ENCODE data around the gene CENPB.

CENPB gene

DNA sequence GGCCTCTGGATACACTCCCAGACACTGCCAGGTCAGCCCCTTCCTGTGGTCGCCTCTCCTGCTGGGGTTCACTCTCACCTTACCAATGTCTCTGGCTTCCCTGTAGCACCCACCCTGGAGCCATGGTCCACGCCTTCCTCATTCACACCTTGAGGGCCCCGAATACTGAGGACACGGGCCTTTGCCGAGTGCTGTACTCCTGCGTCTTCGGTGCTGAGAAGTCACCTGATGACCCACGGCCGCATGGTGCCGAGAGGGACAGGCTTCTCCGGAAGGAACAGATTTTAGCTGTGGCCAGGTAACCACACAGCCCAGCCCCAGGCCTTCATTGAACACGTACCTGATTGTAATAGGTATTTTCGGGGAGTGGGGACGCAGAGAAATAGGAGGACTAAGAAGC is 35.5 kb upstream of the CENPB start:
- DNase-seq (ENCODE audit: low read depth): no peak
- no peak overlapping the region for H3K4me3 ChIP-seq (ENCODE audit: low read length)
- TF ChIP-seq, protein P1, sequence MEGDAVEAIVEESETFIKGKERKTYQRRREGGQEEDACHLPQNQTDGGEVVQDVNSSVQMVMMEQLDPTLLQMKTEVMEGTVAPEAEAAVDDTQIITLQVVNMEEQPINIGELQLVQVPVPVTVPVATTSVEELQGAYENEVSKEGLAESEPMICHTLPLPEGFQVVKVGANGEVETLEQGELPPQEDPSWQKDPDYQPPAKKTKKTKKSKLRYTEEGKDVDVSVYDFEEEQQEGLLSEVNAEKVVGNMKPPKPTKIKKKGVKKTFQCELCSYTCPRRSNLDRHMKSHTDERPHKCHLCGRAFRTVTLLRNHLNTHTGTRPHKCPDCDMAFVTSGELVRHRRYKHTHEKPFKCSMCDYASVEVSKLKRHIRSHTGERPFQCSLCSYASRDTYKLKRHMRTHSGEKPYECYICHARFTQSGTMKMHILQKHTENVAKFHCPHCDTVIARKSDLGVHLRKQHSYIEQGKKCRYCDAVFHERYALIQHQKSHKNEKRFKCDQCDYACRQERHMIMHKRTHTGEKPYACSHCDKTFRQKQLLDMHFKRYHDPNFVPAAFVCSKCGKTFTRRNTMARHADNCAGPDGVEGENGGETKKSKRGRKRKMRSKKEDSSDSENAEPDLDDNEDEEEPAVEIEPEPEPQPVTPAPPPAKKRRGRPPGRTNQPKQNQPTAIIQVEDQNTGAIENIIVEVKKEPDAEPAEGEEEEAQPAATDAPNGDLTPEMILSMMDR (conservative IDR thresholded peaks at IDR 0.05; ENCODE audit: low read length): no peak

DNA sequence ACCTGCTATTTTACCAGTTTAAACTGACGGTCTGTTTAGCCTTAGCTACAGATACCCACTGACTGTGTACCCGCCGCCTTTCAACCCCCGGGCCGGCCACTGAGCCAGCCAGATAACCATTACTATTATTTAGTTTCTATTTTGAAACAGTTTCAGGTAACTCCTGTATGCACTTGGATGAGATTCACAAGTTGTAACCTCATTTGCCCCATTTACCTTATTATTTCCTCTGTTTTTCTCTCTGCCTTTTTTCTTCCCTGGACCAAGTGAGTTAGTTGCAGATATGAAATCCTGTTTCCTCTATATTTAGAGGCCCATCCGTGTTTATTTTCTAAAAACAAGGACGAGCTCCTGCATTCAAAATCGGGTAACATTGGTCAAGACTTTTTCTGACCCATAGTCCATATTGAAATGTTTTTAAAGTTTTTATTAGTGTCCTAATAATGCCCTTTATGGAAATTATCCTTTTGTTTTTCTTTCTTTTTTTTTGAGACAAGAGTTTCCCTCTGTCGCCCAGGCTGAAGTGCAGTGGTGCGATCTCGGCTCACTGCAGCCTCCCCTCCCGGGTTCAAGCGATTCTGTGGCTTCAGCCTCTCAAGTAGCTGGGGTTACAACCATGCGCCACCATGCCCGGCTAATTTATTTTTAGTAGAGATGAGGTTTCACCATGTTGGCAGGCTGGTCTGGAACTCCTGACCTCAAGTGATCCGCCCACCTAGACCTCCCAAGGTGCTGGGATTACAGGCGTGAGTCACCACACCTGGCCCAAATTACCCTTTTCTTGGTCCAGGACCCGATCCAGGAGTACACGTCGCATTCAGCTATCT is 34.6 kb upstream of the CENPB start:
- peak overlapping the region; percentile 91 for H3K4me3 ChIP-seq (ENCODE audit: low read length)
- DNase-seq (ENCODE audit: low read depth): no peak
- TF ChIP-seq, protein P1 (conservative IDR thresholded peaks at IDR 0.05; ENCODE audit: low read length): no peak

DNA sequence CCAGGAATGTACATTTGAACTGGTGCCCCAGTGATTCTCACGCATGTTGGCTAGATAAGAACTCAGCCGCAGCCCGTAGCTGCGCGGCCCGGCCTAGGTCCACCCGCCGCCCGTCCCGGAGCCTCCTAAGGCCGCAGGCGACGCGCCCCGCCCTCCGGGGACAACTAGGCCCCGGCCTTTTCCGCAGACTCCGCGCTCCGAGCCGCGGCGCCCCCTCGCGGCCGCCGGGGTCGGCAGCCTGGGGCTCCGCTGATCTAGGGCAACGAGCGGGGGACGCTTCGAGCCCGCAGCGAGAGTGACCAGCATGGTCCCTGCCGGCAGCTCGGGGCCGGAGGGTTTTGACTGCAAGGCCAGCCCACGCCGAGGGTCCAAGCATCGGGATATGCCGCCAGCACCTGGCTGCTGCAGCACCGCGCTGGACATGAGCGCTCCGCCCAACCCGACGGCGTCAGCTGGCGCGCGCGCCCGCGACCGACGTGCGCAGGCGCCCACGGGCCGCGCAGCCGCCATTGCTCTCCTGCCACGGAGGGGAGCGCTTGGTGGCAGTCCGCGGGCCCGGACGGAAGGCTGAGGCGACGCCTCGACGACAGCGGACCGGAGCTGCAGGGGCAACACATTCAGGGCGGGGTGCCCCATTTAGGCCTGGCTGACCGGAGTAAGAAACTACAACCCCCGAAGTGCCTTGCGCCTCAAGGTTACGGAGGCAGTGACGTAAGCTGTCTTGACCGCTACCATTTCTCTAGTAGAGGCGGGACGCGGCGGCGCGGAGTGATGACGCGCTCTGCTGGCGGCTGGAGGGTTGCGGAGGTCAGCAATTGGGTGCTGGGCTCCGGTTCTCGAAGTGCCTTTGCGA is 33.7 kb upstream of the CENPB start, which contains the start of gene AP5S1:
AP5S1 (plus strand) TSS at position 500 of the 853 bp plus-strand sequence. CDS start 1,571 bp downstream, outside the sequence.
- DNase-seq (ENCODE audit: low read depth): peak; percentile 95
- TF ChIP-seq, protein P1 (conservative IDR thresholded peaks at IDR 0.05; ENCODE audit: low read length): peak; percentile 60
- peak within 1 kb of the TSS; percentile 91 for H3K4me3 ChIP-seq (ENCODE audit: low read length)

DNA sequence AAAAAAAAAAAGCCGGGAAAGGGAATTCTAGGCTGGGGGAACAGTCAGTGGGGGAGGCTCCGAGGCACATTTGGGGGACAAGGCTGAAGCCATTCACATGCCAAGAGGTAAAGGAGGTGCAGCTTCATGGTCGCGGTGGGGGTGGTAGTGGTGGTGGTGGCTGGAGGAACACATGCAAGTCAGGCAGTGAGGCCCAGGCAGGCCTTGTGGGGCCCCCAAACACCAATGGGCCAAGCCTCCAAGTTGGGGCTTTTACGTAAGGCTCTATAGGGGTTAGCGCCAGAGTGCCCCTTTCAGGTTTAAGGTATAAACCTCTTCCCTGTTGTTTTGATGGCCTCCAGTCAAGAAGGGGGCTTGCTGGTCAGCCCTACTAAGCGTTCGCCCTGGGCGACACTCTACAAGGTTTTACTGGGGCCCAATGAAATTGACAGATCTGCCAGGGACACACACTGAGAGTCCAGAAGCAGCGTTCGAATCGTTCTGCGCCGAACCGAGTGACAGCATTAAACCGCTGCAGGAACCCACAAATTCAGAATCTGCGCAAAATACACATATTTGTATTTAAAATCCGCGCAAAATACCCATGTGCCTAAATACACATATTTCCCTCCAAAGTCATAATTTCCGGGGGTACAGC is 33.0 kb upstream of the CENPB start:
- no peak for DNase-seq (ENCODE audit: low read depth)
- TF ChIP-seq, protein P1 (conservative IDR thresholded peaks at IDR 0.05; ENCODE audit: low read length): no peak
- peak overlapping the region; percentile 55 for H3K4me3 ChIP-seq (ENCODE audit: low read length)

DNA sequence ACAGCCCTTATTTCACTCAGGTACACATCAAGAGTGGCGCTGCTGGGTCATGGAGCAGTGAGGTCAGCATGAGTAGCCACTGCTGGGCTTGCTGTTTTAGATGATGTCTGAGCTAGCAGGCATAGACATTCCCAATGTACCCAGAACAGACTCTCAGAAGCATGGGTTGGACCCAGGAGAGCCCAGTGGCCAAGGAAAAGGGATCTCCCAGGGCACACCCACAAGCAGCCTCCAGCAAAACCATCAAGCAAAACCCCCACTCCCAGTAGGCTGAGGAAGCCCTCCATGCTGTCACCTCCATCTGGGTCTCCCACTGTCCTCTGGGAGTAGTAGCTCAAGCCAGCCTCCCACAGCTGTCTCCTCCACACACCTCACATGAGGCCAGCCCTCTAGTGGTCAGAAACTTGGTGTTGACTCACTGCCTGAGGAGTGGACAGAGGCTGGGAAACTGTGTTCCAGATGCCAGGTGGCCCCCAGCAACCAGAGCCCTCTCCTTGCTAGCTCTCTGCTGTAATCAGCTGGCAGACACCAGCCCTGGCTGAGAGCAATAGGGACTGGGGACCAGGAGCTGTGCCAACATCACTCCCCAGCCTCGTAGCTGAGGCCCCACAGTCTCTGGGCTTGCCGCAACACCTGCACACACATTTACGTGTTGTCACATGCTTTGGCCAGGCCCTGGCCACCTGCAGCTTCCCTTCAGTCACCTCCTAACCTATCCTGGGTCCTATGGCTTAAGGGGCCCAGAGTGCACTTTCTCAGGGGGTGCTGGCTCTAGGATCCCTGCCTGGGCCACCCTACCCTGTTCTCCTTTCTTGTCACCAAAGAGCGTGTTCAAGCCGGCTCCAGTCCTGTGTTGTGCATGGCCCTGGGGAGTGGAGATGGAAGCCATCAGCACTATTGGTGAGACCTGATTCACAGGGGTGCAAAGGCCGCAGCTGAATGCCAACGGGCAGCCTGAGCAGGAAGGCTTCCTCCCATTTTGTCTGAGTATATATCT is 31.9 kb upstream of the CENPB start:
- peak; percentile 80 for DNase-seq (ENCODE audit: low read depth)
- TF ChIP-seq, protein P1 (conservative IDR thresholded peaks at IDR 0.05; ENCODE audit: low read length): peak; percentile 83
- H3K4me3 ChIP-seq (ENCODE audit: low read length): no peak overlapping the region

DNA sequence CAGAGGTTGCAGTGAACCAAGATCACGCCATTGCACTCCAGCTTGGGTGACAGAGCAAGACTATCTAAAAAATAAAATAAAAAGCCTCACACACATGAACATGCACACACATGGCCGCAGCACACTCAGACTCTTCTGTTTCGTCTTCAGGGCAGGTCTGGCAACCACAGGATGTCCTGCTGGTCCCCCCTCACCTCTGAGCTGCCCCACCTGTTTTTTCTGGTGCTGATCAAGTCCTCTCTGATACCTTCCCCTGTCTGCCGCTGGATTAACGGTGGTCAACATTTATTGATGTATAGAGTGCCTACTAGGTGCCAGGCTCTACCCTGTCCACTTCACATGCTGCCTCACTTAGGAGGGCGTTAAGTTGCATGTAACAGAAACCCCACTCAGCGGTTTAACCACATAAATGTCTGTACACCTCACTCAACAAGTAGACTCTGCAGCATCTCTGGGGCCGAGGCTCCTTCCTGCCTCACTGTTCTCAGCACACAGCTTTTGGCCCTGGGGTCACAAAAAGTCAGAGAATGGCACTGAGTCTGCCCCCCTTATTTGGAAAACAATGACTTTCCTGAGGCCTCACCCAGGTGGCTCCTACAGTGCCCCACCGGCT is 29.3 kb upstream of the CENPB start:
- no peak for DNase-seq (ENCODE audit: low read depth)
- H3K4me3 ChIP-seq (ENCODE audit: low read length): no peak overlapping the region
- TF ChIP-seq, protein P1 (conservative IDR thresholded peaks at IDR 0.05; ENCODE audit: low read length): no peak

All from AG10803 (cell line).